Measurements from ENCODE around the gene FAM53B. TPM values are rescaled to one million over a fixed set of nuclear protein-coding genes. Genes with fewer than 3 reads are reported as not detected.

Gene FAM53B
- total RNA-seq, 4 donors from 2014 or later, result 72.7 to 92.1 (median 80.5) TPM

- no peak overlapping the region for H3K4me3 ChIP-seq
- H3K27me3 ChIP-seq, result no peaks in the 10 kb centered on the region
- TF ChIP-seq POLR2A (IDR thresholded peaks at IDR 0.05), result no peak
- TF ChIP-seq CTCF (IDR thresholded peaks at IDR 0.05), result no peak
- DNase-seq, result no peak
- H3K9me3 ChIP-seq, result no peaks in the 10 kb centered on the region
- H3K27ac ChIP-seq, result peak overlapping the region in 1 of 4 donors; percentile 56
- peaks cover 0 to 34% (median 0%) of the 10 kb centered on the region in 4 donors for H3K4me1 ChIP-seq
- no peaks in the 10 kb centered on the region for H3K36me3 ChIP-seq
These were observed 139.8 kb downstream of the FAM53B start for GRCh38 chr10:124604214-124605000.

- Histone ChIP-seq H3K4me3 (no peak overlapping the region), H3K9me3 (no peaks in the 10 kb centered on the region), H3K27me3 (no peaks in the 10 kb centered on the region), H3K36me3 (no peaks in the 10 kb centered on the region), H3K4me1 (peaks cover 0 to 35% (median 0%) of the 10 kb centered on the region in 4 donors), H3K27ac (peak overlapping the region in 1 of 4 donors; percentile 73)
- no peak for DNase-seq
- TF ChIP-seq POLR2A (IDR thresholded peaks at IDR 0.05) (no peak), CTCF (IDR thresholded peaks at IDR 0.05) (no peak)
These were observed 140.6 kb downstream of the FAM53B start for GRCh38 chr10:124603376-124604213.

GRCh38 chr10:124602646-124603365 lies 141.4 kb downstream of the FAM53B start:
- peaks cover 0 to 35% (median 0%) of the 10 kb centered on the region in 4 donors for H3K4me1 ChIP-seq
- no peaks in the 10 kb centered on the region for H3K9me3 ChIP-seq
- H3K27ac ChIP-seq, result peak overlapping the region in 1 of 4 donors; percentile 73
- DNase-seq, result no peak
- H3K4me3 ChIP-seq, result no peak overlapping the region
- H3K27me3 ChIP-seq, result no peaks in the 10 kb centered on the region
- H3K36me3 ChIP-seq, result no peaks in the 10 kb centered on the region
- no peak for TF ChIP-seq CTCF (IDR thresholded peaks at IDR 0.05)
- no peak for TF ChIP-seq POLR2A (IDR thresholded peaks at IDR 0.05)

GRCh38 chr10:124602121-124602561 lies 142.0 kb downstream of the FAM53B start:
- Histone ChIP-seq H3K9me3 (no peaks in the 10 kb centered on the region), H3K4me3 (no peak overlapping the region), H3K27me3 (no peaks in the 10 kb centered on the region), H3K36me3 (no peaks in the 10 kb centered on the region), H3K27ac (peak overlapping the region in 1 of 4 donors; percentile 73), H3K4me1 (peaks cover 0 to 35% (median 0%) of the 10 kb centered on the region in 4 donors)
- TF ChIP-seq CTCF (IDR thresholded peaks at IDR 0.05), result no peak
- TF ChIP-seq POLR2A (IDR thresholded peaks at IDR 0.05), result no peak
- no peak for DNase-seq

GRCh38 chr10:124601431-124602120 lies 142.6 kb downstream of the FAM53B start:
- peak in 2 of 3 donors; percentile 85 to 87 for DNase-seq
- no peak for TF ChIP-seq CTCF (IDR thresholded peaks at IDR 0.05)
- no peak for TF ChIP-seq POLR2A (IDR thresholded peaks at IDR 0.05)
- peak overlapping the region in 1 of 4 donors; percentile 73 for H3K27ac ChIP-seq
- no peaks in the 10 kb centered on the region for H3K27me3 ChIP-seq
- H3K4me1 ChIP-seq, result peaks cover 0 to 35% (median 2%) of the 10 kb centered on the region in 4 donors
- peak overlapping the region in 1 of 4 donors; percentile 18 for H3K4me3 ChIP-seq
- H3K36me3 ChIP-seq, result no peaks in the 10 kb centered on the region
- no peaks in the 10 kb centered on the region for H3K9me3 ChIP-seq

Measured in Peyer's patch (tissue), 4 donors.